Fibroblast of mammary gland (primary cell): Measurements from ENCODE around the gene PHF2.

Source experiments
- DNase-seq: peaks from one replicate; pipeline ENCODE4 v3.0.0-alpha.2; 2010; ENCODE audit warnings: low read depth
- H3K4me3 ChIP-seq: 2 replicates; pipeline ENCODE4 v1.5.1; 2011; ENCODE audit warnings: low read depth, mild to moderate bottlenecking, low read length, moderate library complexity; ENCODE audit not compliant: control insufficient read depth
- TF ChIP-seq, protein P1 (sequence below): conservative IDR thresholded peaks from 2 replicates; pipeline ENCODE4 v1.5.1; 2011; ENCODE audit warnings: low read depth, low read length, inconsistent platforms; ENCODE audit not compliant: control insufficient read depth, insufficient read depth

PHF2 gene

DNA sequence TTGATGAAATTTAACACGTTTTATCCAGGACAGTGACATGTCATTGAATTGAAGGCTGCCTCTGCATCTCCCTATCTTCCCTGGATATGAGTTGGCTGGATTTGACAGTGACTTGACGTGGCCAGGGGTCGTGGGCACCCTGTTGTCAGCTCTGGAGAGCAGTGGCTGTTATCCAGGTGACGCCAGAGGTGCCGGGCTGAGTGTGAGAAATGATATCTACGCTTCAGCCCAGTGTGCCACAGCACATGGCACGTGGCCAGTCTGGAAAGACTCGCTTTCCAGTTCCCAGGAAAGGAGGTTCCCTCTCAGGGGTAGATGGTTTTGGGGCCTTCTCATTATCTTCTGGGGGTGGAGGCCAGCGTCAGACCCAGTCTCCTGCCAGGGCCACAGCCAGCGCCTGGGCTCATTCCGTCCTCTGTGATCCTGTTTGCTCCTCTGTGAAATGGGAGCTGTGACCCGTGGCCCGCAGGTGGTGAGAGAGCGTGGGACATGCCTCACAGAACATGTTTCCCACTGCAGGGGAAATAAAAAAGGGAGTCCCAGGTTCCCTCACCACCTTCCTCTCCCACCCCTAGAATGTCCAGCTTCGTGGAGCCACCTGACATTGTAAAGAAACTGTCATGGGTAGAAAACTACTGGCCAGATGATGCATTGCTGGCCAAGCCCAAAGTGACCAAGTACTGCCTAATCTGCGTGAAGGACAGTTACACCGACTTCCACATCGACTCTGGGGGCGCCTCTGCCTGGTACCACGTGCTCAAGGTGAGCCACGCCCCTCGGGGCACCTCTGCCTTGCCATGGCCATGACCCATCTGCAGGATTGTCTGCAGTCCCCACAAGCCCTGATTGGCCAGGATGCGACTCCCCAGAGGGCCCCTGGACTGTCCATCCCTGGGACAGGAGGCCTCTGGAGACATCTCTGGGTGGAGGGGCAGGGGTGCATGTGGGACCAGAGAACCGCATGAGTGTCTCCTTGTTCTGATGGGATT, 76.5 kb downstream of the PHF2 start:
- TF ChIP-seq, protein P1, sequence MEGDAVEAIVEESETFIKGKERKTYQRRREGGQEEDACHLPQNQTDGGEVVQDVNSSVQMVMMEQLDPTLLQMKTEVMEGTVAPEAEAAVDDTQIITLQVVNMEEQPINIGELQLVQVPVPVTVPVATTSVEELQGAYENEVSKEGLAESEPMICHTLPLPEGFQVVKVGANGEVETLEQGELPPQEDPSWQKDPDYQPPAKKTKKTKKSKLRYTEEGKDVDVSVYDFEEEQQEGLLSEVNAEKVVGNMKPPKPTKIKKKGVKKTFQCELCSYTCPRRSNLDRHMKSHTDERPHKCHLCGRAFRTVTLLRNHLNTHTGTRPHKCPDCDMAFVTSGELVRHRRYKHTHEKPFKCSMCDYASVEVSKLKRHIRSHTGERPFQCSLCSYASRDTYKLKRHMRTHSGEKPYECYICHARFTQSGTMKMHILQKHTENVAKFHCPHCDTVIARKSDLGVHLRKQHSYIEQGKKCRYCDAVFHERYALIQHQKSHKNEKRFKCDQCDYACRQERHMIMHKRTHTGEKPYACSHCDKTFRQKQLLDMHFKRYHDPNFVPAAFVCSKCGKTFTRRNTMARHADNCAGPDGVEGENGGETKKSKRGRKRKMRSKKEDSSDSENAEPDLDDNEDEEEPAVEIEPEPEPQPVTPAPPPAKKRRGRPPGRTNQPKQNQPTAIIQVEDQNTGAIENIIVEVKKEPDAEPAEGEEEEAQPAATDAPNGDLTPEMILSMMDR: no peak
- no peak overlapping the region for H3K4me3 ChIP-seq
- no peak for DNase-seq

DNA sequence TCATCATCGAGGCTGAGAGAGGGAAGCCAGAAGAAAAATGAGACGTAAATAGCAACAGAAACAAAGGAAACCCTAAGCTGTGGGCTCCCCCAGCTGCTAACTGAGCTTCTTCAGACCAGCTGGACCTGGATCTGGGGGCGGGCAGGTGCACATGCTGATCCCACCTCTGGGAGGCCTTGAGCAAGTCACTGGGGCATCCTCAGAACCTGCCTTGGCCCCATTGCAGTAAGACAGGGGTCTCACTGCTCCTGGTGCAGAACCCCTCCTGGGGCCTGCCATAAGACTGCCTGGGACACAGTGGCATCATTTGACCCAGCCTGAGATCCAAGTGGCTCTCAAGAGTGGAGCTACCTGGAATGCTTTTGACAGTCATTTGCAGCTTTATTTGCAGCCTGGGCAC, 77.4 kb downstream of the PHF2 start:
- H3K4me3 ChIP-seq: no peak overlapping the region
- DNase-seq: no peak
- TF ChIP-seq, protein P1: no peak

DNA sequence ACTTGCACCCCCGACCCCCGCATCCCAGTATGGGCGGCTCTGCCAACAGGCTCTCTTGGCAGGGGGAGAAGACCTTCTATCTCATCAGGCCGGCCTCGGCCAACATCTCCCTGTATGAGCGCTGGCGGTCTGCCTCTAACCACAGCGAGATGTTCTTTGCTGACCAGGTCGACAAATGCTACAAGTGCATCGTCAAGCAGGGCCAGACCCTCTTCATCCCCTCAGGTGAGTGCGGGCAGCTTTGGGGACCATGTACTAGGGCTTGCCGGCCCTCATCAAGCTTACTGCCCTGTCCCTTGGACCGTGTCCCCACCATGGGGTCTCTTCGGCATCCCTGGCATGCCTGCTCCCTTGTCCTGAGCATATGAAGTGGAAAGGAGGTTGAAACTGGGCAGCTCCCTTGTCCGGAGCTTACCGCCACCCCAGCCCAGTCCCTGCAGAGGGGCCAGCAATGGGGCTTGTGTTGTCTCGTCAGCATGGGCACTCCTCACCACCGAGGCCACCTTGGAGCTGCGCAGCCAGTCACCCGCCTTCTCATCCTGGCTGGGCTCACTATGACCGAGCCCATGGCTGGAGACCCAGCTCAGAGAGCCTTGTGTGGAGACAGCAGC, 78.1 kb downstream of the PHF2 start:
- no peak for DNase-seq
- TF ChIP-seq, protein P1: no peak
- H3K4me3 ChIP-seq: no peak overlapping the region

DNA sequence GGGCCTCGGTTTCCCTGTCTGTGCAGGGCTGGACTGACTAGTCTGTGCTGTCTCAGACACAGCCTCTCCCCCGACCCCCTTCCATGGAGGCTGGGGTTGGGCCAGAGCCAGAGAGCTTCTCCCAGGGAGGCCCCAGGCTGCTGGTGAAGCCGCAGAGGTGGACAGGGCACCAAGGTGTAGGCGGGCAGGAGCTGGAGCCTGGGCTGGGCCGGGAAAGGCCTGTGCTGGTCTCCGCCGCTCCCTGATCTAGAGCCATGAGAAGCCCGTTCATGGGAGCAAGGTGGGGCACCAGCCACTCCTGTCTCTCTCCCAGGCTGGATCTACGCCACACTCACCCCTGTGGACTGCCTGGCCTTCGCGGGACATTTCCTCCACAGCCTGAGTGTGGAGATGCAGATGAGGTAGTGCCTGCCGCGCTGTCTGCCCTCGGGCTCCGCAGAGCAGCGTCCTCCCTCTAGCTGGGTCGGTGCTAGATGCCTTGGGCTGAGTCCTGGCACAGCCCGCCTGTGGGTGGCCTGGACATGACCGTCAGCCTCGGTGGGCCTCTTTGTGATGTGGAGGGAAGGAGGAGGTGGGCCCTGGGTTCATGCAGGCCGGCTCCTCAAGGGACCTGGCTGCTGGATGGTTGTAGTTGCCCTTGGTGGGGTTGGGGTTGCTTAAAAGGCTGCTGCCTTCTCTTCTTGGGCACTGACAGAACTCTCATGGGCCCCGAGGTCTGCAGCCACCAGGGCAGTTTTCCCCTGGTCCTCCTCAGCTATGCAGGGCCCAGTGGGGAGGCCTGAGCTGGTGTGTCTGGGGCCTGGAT, 79.4 kb downstream of the PHF2 start:
- H3K4me3 ChIP-seq: no peak overlapping the region
- TF ChIP-seq, protein P1: no peak
- no peak for DNase-seq

DNA sequence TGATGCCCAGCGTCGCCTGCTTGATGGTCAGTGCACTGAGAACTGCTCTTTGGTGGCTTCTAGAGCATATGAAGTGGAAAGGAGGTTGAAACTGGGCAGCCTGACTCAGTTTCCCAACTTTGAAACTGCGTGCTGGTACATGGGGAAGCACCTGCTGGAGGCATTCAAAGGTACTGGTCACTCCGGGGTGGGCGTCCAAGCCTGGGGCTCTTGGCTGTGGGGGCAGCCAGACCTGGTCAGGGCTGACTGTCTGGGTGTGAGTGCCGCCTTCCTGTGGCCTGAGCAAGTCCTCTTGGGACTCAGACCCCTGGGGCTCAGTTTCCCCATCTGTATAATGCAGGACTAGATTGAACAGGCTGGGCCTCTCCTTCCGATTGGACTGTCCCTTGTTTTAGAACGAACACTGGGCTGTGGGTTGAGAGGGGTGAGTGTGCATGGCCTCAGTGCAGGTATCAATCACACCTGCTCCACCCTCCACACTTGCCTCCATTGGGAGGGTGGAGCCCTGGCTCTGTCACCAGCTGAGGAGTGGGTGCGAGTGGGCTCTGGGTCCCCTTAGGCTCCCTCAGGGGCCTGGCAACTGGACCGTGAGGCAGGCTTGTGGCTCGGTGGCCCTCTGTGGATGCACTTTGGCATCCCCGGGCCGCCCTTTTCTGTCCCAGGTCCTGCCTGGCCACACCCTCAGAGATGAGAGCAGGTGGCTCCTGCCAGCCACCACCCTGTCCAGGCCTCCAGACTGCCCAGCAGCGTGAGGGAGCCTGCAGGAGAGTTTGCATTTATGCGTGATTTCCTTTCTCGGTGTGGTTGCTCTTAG, 80.2 kb downstream of the PHF2 start:
- TF ChIP-seq, protein P1: no peak
- no peak overlapping the region for H3K4me3 ChIP-seq
- DNase-seq: no peak
